ENCODE results near the gene FEZF1. TPM values are rescaled to one million over a fixed set of nuclear protein-coding genes. Genes with fewer than 3 reads are reported as not detected.

The FEZF1 gene
- total RNA-seq, 1 donor from 2014 or later: 0.13 TPM

DNA sequence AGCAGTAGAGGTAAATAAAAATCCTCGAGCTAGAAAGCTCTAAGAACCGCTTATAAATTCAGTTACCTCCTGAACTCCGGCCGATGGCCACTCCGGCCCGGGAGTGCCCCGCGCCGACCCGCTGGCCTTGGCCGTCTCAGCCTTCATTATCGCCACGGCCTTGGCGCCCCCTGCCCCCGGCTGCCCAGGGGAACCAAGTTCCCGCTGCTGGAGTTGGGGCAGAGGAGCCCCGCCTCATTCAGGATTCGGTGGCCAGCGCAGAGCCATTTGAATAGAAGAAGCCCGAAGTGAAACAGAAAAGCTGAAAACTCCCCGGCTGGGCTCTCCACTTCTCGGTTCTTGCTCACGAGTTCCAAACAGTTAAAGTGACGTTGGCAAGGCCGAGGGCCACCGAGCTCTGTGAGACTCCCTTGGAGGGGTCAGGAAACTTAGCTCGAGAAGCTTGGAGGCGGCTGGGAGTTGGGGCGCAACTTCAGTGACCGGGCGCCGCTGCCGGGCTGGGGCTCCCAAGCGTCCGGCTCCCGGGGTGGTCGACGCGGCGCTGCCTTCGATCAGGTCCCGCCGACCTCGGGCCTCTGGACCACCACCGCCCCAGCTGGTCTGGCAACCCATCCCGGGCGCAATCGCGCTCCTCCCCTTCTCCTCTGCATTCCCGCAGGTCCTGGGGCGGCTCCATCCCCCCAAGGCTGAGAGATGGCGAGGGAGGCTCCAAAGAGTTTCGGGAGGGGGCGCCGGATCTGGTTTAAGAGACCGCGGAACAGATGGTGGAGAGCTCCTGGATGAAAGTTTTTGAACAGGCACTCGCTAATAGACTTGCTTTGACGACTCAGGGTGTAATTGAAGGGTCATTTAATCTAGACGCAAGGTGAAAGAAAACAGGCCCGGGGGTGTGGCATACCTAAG is 5.8 kb upstream of the FEZF1 start:
- no peak for DNase-seq (ENCODE audit: low spot score)
- intact Hi-C loops (cut with DNase I): no loop called here

DNA sequence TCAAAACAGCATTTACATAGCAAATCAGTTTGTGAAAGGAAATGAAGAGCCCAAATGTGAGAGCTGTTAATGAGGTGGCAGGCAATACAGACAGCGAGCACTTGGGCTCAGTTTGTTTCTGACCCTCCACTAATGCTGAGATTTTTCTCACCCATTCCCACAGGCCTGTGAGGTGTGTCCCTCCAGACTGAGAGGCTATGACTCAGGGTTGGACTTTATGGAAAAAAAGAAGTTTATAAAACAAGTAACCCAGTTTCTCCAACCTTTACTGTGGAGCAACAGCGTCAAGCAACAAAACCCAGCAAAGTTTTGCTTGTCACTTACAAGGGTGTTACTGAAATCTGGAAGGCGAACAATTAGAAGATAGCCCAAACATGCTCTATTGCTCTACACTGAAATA is 4.9 kb upstream of the FEZF1 start:
- DNase-seq (ENCODE audit: low spot score): no peak
- intact Hi-C loops (cut with DNase I): no loop called here

DNA sequence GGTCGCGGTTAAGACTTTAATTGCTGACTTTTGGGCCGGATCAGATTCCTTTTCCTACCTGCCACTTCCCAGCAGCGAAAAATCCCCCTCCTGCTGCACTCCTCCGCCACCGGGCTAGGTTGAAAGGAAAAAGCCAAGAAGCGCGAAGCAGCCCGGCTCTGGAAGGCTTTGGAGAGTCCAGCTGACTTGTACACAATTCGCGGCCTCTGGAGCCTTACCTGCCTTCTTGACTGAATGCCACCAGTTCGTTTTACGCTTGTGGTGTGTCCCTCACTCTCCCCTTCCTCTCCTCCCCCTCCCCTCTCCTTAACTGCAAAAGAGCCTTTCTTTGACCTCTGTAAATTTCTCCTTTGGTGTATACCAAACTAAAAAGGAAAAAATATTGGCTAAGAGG is 2.7 kb upstream of the FEZF1 start:
- intact Hi-C loops (cut with DNase I): no loop called here
- no peak for DNase-seq (ENCODE audit: low spot score)

DNA sequence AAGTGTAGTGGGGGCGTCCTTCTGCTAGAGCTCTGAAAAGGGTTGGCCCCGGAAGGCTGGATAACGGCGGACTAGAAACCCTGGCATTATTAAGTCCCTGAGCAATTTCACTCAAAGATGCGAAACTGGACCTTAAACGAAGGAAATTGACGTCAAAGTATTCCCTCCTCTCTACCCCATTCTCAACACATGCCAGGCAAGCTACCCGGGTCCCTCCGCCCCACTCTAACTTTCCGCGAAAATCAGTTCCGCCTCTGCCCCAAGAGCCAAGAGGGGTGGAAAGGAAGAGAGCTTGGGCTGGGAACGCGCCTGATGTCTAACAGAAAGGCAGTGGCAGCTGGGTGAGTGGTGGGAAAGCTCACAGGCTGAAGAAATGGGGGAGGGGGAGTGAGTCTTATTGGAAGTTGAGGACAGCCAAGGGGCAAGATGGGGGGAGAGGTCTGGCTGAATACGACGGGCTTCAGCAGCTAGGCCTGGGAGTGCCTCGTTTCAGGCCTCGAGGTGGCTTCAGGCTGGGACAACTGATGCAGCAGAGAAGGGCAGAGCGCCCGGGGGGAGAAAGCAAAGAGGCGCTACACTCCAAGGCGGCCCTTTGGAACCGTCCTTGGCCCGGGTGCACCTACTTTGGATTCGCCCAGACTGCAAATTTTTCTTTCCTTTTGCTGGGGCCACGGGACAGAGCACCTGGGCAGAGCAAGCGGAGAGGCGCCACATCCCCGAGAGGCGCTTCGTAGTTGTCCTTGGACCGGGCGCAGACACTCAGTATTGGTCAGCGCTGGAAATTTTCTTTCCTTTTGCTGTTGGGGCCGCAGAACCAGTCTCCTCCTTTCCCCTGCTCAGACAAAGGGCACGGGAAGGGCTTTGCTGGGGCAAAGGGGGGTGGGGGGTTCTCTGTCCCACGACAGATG is 2.0 kb upstream of the FEZF1 start:
- intact Hi-C loops (cut with DNase I): no loop called here
- no peak for DNase-seq (ENCODE audit: low spot score)

DNA sequence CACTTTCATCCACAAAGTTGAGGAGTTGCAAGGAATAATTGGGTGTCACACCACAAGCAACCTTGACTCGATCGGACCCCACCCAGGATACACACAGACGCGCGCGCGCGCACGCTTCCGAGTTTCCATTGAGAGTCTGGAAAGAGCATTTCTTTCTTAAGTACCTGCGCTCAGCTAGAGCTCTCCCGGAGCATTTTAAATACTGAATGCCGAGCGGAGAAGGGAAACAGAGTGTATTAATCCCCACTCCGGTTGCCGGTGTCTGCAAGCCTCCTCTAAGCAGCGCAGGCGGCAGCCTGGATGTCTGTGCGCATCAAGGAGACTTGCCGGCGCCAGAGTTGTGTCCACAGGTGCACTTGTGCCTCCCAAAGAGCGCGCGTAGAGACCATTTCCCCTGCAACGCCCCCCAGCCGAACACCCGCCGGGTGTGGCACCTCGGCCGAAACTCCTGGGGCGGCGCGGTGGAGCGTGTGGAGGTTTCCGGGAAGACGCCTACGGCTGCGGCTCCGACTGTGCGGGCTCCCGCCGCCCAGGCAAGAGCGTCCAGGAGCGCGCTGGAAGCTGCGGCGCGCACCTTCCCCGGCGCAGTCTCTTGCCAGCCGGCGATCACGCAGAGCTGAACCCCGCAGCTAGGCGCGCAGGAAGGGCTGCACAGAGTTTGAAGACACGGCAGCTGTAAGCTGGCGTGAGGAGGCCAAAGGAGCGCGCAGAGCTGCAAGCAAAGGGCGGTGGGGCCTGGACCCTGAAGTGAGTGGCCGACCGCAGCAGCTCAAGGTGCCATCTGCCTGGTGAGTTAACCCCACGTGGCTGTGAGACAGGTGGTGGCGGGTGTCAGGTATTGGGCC is 1.1 kb upstream of the FEZF1 start:
- intact Hi-C loops (cut with DNase I): no loop called here
- no peak for DNase-seq (ENCODE audit: low spot score)

DNA sequence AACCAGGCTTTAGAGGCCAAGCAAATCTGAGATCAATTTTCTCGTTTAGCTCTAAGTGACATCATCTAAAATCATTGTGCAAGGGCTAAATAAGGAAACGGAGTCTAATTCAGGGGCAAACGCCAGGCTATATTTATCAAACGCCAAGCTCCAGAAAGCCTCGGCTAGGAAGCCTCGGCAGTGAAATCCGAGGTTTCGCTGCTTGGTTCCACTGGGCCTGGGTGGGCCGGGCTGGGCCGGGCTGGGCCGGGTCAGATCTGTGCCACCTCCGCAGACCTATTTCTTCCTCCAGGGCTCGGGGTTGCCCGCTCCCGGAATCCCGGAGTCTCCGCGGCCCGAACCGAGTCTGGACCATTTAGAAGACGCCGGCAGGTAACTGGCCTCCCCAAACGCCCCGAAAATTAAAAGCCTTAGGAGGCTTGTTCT is 459 bp upstream of the FEZF1 start:
- intact Hi-C loops (cut with DNase I): no loop called here
- DNase-seq (ENCODE audit: low spot score): no peak

DNA sequence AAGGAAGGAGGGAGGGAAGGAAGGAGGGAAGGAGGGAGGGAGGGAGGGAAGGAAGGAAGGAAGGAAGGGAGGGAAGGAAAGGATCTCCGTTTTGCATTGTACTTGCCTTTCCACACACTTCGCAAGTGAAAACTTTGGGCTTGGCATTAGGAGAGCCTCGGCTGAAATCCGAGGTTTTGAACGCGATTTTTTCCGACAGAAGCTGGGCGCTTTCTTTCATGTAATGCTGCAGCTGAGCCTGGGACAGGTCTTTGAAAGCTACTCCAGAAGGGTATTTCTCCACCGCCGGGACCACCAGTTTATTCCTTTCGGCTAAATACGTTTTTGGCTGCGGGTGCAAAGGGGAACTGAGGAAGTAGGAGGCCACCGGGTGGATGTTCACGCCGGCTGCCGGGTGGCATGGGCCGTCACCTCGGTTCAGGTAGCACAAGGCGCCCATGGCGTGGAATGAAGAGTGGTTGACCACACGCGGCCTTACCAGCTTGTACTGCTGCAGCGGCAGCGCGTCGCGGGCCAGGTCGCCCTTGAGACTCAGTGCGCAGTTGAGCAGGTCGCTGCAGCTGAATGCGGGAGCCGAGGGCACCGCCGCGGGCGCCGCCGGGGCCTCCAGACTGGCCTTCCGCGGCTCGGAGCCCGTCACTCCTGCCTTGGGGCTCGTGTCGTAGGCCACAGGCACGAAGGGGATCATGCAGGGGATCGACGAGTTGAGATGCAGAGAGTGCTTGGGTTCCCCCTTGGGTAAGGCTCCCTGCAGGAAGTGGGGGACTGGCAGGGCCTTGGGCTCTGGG is 825 bp downstream of the FEZF1 start:
- intact Hi-C loops (cut with DNase I): no loop called here

DNA sequence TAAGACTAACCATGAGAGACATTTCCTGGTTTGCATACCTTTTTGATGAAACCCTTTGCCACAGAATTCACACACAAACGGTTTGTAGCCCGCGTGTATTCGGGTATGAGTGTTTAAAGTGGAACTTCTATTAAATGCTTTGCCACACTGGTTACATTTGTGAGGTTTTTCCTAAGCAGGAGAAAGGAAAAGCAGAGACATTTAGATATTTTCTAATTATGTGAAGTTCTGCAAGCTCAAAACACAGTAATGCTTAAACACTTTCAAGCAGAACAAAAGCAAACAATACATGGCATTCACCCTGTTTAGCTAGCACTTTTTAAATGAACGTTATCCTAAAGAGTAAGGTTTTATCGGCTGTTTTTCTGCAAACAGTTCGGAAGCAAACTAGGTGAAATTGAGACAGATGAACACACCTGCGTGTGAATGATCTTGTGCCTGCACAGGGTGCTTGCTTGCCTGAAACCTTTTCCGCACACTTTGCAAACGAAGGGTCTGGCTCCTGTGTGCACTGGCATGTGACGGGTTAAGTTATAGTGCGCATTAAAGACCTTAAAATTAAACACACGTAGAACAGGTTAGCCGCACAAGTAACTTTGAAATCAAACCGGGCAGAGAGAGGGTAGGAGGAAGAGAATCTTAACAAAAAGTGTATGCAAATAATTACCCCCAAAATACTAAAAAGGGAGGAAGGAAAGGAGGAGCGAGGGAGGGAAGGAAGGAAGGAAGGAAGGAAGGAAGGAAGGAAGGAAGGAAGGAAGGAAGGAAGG is 1.6 kb downstream of the FEZF1 start:
- no peak for DNase-seq (ENCODE audit: low spot score)
- intact Hi-C loops (cut with DNase I): no loop called here

More for the DNA sequence above, 825 bp downstream of the FEZF1 start:
- DNase-seq (ENCODE audit: low spot score): no peak

DNA sequence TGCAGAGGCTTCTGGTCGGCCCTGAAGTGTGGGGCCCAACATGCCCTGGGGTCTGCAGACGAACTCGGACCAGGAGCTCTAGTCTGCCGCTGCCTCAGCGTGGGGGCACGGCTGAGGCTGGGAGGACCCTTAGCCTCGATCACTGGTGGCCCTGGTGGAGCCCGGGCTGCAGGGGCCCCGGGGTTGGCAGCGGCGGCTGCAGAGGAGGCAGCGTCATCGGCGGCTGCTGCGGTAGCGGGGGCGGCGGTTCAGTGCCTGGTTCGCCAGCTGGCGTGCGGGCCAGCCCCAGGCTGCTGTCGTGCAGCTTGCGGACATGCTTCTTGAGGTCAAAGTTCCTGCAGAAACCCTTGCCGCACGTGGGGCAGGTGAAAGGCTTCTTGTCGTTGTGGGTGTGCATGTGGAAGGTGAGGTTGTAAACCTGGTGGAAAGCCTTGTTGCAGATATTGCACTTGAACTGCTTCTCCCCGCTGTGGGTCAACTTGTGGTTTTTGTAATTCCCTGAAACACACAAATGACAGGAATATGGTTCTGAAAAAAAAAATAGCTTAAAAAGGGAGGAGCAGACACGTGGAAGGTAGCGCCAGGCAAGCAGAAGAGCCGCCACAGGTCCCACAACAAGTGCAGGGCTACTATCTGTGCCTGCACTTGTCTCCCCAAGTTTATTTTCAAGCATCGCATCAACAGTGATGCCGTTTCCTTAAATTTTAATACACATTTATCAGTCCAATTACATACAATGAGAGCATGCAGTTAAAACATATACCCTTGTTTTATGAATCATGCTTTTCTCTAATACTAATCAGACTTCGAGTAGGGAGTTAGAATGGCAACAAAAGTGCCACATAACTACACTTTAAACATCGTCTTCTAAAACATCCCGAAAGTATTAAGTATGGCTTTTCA is 2.4 kb downstream of the FEZF1 start:
- no peak for DNase-seq (ENCODE audit: low spot score)
- intact Hi-C loops (cut with DNase I): no loop called here

DNA sequence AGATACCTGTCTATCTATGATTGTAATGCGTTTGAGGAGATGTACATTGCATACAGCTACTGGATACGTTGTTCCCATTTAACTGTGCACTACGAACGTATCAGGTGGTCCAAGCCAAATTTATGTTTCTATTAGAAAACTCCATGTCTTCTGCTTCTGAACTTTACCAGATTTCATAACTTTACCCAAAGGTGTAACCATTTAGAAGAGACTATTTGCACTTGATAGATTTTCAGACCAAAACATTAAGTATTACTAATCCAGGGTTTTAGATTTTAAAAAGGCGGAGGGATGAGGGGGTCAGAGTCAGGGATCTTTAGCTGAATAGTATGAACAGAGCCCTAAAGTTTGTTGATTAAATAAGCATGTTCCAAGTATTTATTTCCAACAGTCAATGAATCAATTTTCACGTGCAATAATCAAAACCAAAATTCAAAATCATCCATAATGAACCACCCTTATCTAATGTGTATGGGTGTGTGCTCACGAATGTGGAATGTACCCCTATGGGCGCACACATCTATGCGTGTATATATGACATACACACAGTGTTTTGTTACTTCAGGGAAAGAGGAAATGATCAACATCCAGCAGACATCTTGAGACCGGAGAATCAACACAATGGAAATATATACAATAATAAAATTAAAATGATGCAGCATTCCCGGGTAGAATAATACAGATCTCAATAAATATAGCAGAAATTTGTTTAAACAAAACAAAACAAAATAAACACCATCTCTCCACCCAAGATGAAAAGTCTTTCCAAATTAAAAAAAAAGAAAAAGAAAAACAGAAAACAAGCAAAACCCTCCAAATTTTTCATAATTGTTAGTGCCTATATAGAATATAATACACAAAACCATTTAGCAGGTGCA is 3.4 kb downstream of the FEZF1 start:
- intact Hi-C loops (cut with DNase I): no loop called here
- no peak for DNase-seq (ENCODE audit: low spot score)

DNA sequence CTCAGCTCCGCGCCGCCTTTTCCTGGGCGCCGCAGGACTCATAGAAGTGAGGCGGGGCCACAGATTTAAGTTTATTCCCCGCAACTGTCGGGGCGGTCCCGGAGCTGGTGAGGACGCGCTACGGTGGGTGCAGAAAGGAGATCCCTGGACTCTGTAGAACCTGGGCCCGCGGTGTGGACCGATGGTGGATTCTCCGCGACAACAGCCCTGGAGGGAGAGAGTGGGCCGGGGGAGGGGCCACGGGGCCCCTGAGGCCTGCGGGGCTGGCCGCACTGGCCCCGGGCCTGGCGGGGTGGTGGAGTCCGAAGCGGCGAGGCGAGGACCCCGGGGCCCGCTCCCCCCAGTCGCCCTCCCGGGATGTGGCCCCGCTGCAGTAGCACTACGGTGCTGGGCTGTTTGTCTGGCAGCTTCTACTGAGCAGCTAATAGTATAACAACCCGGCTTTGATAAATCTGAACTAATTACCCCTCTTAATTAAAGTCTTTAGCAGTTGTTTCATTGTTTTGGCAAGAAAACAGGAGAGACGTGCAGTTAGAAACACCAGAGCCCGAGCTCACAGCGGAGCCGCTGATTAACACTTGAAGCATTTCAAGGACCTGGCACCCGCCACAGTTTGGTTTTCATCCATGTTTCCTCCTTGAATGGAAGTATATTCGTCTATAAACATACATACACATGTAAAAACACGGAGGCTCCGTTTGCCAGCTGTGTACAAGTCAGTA is 4.2 kb downstream of the FEZF1 start:
- intact Hi-C loops (cut with DNase I): no loop called here
- no peak for DNase-seq (ENCODE audit: low spot score)

DNA sequence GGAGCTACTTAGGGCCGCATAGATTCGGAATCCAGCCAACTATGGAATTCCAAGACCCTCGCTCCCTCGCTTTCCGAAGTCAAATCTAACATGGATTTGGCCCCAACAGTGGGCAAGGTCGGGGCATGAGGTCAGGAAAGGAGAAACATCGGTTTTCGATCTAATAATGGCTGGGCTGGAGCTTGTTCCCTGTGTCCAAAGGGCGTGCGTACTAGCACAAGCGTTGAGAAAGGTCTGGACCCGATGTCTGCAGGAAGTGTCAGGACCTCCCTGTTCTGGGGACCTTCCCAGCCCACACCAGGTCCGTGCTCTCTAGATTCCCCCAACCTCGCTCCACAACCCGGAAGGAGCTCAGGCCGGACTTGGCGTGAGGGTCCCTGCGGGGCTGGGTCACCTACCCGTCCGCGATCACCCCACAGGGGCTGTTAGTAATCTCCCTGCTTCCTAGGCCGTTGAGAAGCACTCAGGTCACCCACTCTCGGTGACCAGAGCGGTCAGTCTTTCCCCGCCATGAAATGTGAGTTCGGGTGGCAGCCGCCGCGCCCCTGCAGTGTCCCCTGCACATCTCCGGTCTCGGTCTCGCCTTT is 4.8 kb downstream of the FEZF1 start:
- DNase-seq (ENCODE audit: low spot score): no peak
- intact Hi-C loops (cut with DNase I): no loop called here

DNA sequence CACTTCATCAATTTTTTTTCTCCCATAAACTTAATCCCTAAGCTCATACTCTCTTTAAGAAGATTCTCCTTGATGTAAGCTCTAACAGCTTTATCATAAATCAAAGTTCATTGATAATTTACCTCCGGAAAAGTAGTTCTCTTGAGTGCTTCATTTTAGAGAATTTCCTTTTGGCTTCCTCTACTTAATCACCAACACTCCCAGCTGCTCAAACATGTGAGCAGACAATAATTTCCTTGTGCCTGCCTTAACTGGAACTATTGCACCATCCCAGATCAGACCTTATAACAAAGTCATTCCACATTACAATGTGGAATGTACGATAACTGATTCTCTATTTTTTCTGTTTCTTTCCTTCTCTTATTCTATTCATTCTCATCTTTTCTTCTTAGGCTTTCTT is 5.9 kb downstream of the FEZF1 start:
- intact Hi-C loops (cut with DNase I): no loop called here
- DNase-seq (ENCODE audit: low spot score): no peak

DNA sequence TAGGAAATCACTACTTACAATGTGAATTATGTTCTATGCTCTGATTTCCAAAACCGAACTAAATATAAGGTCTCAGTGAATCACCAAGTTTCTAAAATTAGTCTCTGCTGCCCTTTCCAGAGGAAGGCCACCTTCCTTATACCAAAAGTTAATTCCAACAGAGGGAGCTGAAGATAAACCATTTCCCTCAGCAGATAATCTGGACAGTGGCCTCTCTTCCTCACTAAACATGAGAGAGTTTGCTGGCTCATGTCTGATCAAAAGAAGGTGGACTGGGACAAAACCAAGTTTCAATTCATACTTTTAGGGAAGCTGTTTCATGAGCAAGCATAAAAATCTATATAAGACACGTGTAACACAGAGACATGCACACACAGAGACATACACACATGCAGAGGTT is 6.4 kb downstream of the FEZF1 start:
- DNase-seq (ENCODE audit: low spot score): no peak
- intact Hi-C loops (cut with DNase I): no loop called here

DNA sequence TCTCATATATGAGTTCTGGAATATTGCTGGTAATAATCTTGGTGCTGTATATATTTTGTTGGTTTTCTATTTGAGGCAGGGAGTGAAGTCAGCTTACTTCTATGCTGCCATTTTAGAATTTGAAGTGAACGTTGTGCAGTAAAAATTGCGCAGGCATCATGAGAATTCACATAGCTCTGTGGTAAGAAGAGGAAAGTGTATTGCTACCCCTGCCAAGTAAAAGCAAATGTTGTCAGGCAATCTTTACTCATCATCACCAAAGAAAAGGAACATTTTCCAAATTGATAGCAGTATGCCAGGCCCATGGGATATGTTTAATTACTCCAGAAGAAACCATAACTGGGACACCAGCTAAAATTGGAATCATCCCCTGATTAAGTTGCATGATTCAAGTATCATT is 13.4 kb downstream of the FEZF1 start:
- no peak for DNase-seq (ENCODE audit: low spot score)
- intact Hi-C loops (cut with DNase I): no loop called here

Measured in cardiac septum (tissue), 1 donor.